Spinal cord (tissue), 10 donors: ENCODE results near the gene ZNF878. TPM values are rescaled to one million over a fixed set of nuclear protein-coding genes. Genes with fewer than 3 reads are reported as not detected.
A peak's percentile ranks its signal among the peaks of the same experiment; 100 is the strongest.

Experiments used
- DNase-seq, 6 donors: peaks; one replicate each; pipeline versions ENCODE4 v3.0.0 to v3.0.0-alpha.2; 2013 to 2015; ENCODE audit warnings: low spot score in 6 of 6, low read depth in 4 of 6
- H3K27ac ChIP-seq: one replicate; pipeline ENCODE4 v1.5.1; 2013; ENCODE audit warnings: low read depth, low read length, control low read depth
- H3K27me3 ChIP-seq: one replicate; pipeline ENCODE4 v1.6.1; 2013; ENCODE audit warnings: low read length; ENCODE audit not compliant: control insufficient read depth, insufficient read depth
- H3K36me3 ChIP-seq: one replicate; pipeline ENCODE4 v1.6.1; 2013; ENCODE audit warnings: low read length; ENCODE audit not compliant: control insufficient read depth, insufficient read depth
- H3K4me1 ChIP-seq: one replicate; pipeline ENCODE4 v1.6.1; 2013; ENCODE audit warnings: low read length; ENCODE audit not compliant: control insufficient read depth, insufficient read depth
- H3K4me3 ChIP-seq: one replicate; pipeline ENCODE4 v1.5.1; 2013; ENCODE audit warnings: low read depth, low read length, control low read depth
- H3K9me3 ChIP-seq: one replicate; pipeline ENCODE4 v1.6.1; 2013; ENCODE audit warnings: low read length; ENCODE audit not compliant: control insufficient read depth, insufficient read depth
- WGBS: methylation state at CpG from one replicate; pipeline ENCODE4 v1.1.5; 2013; ENCODE audit warnings: missing lambda C conversion rate; ENCODE audit not compliant: insufficient coverage; 5-methylcytosine and 5-hydroxymethylcytosine counted together
- polyA plus RNA-seq, 2 donors: library from polyadenylated mRNA; unstranded; fragments of 120-200 nt; gene quantifications; one replicate each; pipeline ENCODE4 v1.2.1, GENCODE V29; 2013; ENCODE audit not compliant: insufficient read length in 2 of 2
- total RNA-seq, 2 donors: library from RNA; depleted of rRNA in 1 of 2; stranded (reverse); fragments of 120-200 nt in 1 of 2; fragments of >200 nt in 1 of 2; gene quantifications; one replicate each; pipeline versions ENCODE4 v1.2.3 to v1.2.4, GENCODE V29; 2013 to 2014
- donor health status: healthy.

ZNF878 gene
- total and polyA plus RNA-seq, 4 donors: 0.44 to 1.6 (median 0.61) TPM

GRCh38 chr19:12035220-12036172 is 17.3 kb downstream of the ZNF878 start, which contains the start of gene ZNF433:
Gene ZNF433 (minus strand): TSS chr19:12035679. CDS start chr19:12035539, 140 bp downstream.
- DNase-seq: peak; percentile 83 to 98 (median 92)
- H3K9me3 ChIP-seq: no peaks in the 10 kb centered on the region
- peak within 1 kb of the TSS; percentile 92 for H3K27ac ChIP-seq
- under 1% methylated on average over 67 of the region's 68 CpGs for WGBS
- peak within 1 kb of the TSS; percentile 74 for H3K4me3 ChIP-seq
- no peaks in the 10 kb centered on the region for H3K27me3 ChIP-seq
- H3K4me1 ChIP-seq: peaks cover 3% of the 10 kb centered on the region
- H3K36me3 ChIP-seq: no peaks in the 10 kb centered on the region

DNA sequence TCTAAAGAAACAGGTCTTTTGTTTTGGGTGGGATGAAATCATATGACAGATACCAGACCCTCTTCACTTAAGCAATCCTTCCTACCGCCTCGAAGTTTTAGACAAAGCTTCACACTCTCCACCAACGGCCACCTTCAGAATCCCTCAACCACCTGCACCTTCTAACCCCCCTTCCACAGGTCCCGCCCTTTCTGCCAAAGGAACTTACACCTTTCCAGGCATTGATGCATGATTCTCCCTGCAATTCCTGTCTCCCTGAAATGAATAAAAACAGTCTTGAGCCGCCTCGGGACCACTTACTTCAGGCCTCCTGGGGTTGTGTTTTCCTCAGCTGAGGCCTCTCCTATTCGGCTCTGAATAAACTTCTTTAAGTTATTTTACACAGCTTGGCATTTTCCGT is 18.1 kb downstream of the ZNF878 start:
- Histone ChIP-seq H3K36me3 (no peaks in the 10 kb centered on the region), H3K4me3 (peak overlapping the region; percentile 74), H3K27ac (peak overlapping the region; percentile 92), H3K27me3 (no peaks in the 10 kb centered on the region), H3K4me1 (peaks cover 3% of the 10 kb centered on the region), H3K9me3 (no peaks in the 10 kb centered on the region)
- WGBS: 12% methylated on average over 6 of the region's 8 CpGs
- peak in 3 of 6 donors; percentile 24 to 29 (median 28) for DNase-seq

- H3K4me3 ChIP-seq: no peak overlapping the region
- H3K27me3 ChIP-seq: no peaks in the 10 kb centered on the region
- H3K9me3 ChIP-seq: no peaks in the 10 kb centered on the region
- H3K27ac ChIP-seq: no peak overlapping the region
- H3K4me1 ChIP-seq: peaks cover 3% of the 10 kb centered on the region
- DNase-seq: peak in 2 of 6 donors; percentile 0 to 3
- no peaks in the 10 kb centered on the region for H3K36me3 ChIP-seq
- 80% methylated on average over 1 of the region's 2 CpGs for whole genome bisulfite sequencing
Observed at GRCh38 chr19:12034198-12034597, 18.6 kb downstream of the ZNF878 start.

GRCh38 chr19:12015753-12016116 is 37.0 kb downstream of the ZNF878 start:
- WGBS: no CpG with 5 or more reads among the region's 2 CpGs
- no peak overlapping the region for H3K4me3 ChIP-seq

DNA sequence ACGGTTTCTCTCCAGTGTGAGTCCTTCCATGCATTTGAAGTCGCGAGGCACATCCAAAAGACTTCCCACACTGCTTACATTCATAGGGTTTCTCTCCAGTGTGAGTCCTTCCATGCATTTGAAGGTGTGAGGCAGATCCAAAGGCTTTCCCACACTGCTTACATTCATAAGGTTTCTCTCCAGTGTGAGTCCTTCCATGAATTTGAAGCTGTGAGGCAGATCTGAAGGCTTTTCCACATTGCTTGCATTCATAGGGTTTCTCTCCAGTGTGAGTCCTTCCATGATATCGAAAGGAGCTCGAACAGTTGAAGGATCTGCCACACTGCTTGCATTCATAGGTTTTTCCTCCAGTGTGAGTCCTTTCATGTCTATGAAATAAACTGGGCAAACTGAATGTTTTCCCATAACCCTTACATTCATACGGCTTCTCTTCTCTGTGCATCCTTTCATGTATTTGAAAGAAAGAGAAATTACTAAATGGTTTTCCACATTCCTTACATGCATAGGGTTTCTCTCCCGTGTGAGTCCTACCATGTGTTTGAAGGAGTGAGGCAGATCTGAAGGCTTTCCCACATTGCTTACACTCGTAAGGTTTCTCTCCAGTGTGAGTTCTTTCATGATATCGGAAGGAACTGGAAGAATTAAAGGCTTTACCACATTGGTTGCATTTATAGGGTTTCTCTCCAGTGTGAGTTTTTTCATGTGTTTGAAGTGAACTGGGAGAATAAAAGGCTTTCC is 37.6 kb downstream of the ZNF878 start:
- peaks cover 27% of the 10 kb centered on the region for H3K9me3 ChIP-seq
- no peak overlapping the region for H3K4me3 ChIP-seq
- H3K4me1 ChIP-seq: no peaks in the 10 kb centered on the region
- no peaks in the 10 kb centered on the region for H3K27me3 ChIP-seq
- WGBS: 96% methylated on average over 5 of the region's 9 CpGs
- H3K36me3 ChIP-seq: peaks cover 35% of the 10 kb centered on the region
- no peak for DNase-seq
- no peak overlapping the region for H3K27ac ChIP-seq

More at GRCh38 chr19:12015753-12016116, 37.0 kb downstream of the ZNF878 start:
- Histone ChIP-seq H3K4me1 (no peaks in the 10 kb centered on the region), H3K27me3 (no peaks in the 10 kb centered on the region), H3K36me3 (peaks cover 35% of the 10 kb centered on the region), H3K27ac (no peak overlapping the region), H3K9me3 (peaks cover 27% of the 10 kb centered on the region)
- no peak for DNase-seq

DNA sequence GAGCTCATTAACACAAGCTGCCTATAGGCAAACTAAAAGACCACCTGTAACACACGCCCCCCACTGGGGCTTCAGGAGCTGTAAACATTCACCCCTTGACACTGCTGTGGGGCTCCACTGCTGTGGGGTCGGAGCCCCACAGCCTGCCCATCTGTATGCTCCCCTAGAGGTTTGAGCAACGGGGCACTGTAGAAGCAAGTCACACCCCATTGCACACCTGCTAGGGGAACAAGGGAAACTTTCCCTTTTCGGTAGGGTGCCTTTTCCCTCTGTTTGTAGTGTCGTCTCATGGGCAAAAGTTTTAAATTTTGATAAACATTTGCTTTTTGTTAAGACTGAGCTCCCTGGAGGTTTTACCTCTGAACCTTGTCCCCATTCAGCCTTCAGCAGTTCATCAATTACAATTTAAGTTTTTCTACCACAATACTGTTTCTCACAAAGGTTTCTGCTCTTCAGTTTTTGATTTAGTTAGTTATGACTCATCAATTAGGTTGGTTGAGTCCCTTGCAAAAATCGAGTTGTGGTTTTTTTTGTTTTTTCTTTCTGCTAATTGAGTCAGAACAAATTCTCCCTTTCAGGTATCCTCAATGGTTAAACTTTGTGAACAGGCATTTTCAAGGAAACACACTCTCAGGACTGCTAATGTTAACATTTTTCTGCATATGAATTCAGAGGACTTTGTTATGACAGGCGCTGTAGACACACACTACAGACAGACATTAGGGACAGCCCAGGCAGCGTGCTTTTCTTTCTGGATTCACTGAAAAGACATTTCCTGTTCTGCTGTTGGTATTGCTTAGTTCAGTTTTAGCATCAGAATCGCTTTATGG is 52.4 kb downstream of the ZNF878 start:
- DNase-seq: no peak
- 88% methylated on average over 6 of the region's 9 CpGs for WGBS

GRCh38 chr19:11995174-11995573 is 57.6 kb downstream of the ZNF878 start:
- H3K4me1 ChIP-seq: no peaks in the 10 kb centered on the region
- H3K9me3 ChIP-seq: no peaks in the 10 kb centered on the region
- H3K4me3 ChIP-seq: no peak overlapping the region
- 100% methylated on average over 1 of the region's 1 CpG for WGBS
- no peaks in the 10 kb centered on the region for H3K27me3 ChIP-seq
- no peak for DNase-seq
- H3K27ac ChIP-seq: no peak overlapping the region
- peaks cover 3% of the 10 kb centered on the region for H3K36me3 ChIP-seq

More for the DNA sequence above, 52.4 kb downstream of the ZNF878 start:
- Histone ChIP-seq H3K36me3 (peaks cover 15% of the 10 kb centered on the region), H3K4me3 (no peak overlapping the region), H3K9me3 (no peaks in the 10 kb centered on the region), H3K27me3 (no peaks in the 10 kb centered on the region), H3K4me1 (no peaks in the 10 kb centered on the region), H3K27ac (no peak overlapping the region)
